K562 (cell line): ENCODE data around the gene ISG20L2. TPM values are rescaled to one million over a fixed set of nuclear protein-coding genes. Genes with fewer than 3 reads are reported as not detected.

ENCODE experiments used
- CEBPB ChIP-seq: fragments of 450-650 bp; IDR thresholded peaks from 2 replicates; pipeline ENCODE4 v1.6.1; 2016; ENCODE audit warnings: missing genetic modification characterization, missing compliant biosample characterization
- ESRRB ChIP-seq: fragments of 250-450 bp; sonication (Bioruptor Pico); IDR thresholded peaks from 2 replicates; pipeline ENCODE4 v1.5.0; 2020; ENCODE audit warnings: mild to moderate bottlenecking, moderate library complexity, borderline replicate concordance
- HNRNPL ChIP-seq: fragments of 200-400 bp; formaldehyde crosslinking; IDR thresholded peaks from 2 replicates; pipeline ENCODE4 v1.6.1; 2017; ENCODE audit warnings: low read depth, mild to moderate bottlenecking, low read length
- MCM7 ChIP-seq, 2 experiments: fragments of 450-650 bp; IDR thresholded peaks; 2 replicates each; pipeline ENCODE4 v1.6.1; 2016 to 2018
- PHB2 ChIP-seq: fragments of 450-650 bp; IDR thresholded peaks from 2 replicates; pipeline ENCODE4 v1.6.1; 2017; ENCODE audit warnings: low read depth
- SMARCE1 ChIP-seq: fragments of 450-650 bp; IDR thresholded peaks from 2 replicates; pipeline ENCODE4 v1.7.1; 2016; ENCODE audit warnings: mild to moderate bottlenecking
- TBL1XR1 ChIP-seq, 2 experiments: IDR thresholded peaks; 2 replicates each; pipeline ENCODE4 v1.6.1; 2012; ENCODE audit warnings: improper control_type of control experiment in 2 of 2, low read length in 2 of 2, mild to moderate bottlenecking in 1 of 2
- ZBED1 ChIP-seq: IDR thresholded peaks from 2 replicates; pipeline ENCODE4 v1.6.1; 2014
- ZFPM2 ChIP-seq: fragments of 250-450 bp; sonication (Bioruptor Pico); IDR thresholded peaks from 2 replicates; pipeline ENCODE4 v1.5.1; 2022; ENCODE audit warnings: mild to moderate bottlenecking
- ZNF217 ChIP-seq: sonication (generic); formaldehyde crosslinking; IDR thresholded peaks from 2 replicates; pipeline ENCODE4 v1.8.0; 2022; ENCODE audit warnings: mild to moderate bottlenecking, missing genetic modification reagents
- ZNF224 ChIP-seq: sonication (generic); formaldehyde crosslinking; IDR thresholded peaks from 2 replicates; pipeline ENCODE4 v1.8.0; 2022; ENCODE audit warnings: mild to moderate bottlenecking, missing genetic modification reagents
- ZNF589 ChIP-seq: fragments of 200-800 bp; sonication (Bioruptor generic); IDR thresholded peaks from 2 replicates; pipeline ENCODE4 v1.6.1; 2016; ENCODE audit warnings: low read depth, missing genetic modification characterization, missing compliant biosample characterization
- ZNF696 ChIP-seq: fragments of 250-450 bp; sonication (Bioruptor Pico); conservative IDR thresholded peaks from 2 replicates; pipeline ENCODE4 v1.4.0; 2020; ENCODE audit warnings: mild to moderate bottlenecking, moderate library complexity
- polyA plus RNA-seq, 8 experiments: library from polyadenylated mRNA; depleted of rRNA in 4 of 8; stranded (reverse) in 5 of 8; unstranded in 3 of 8; fragments of >200 nt; fragmentation: Nextera tagmentation in 2 of 8; fragmentation: Illumina TruSeq in 1 of 8; extraction: Ambion mirVana in 2 of 8; extraction: Trizol in 1 of 8; gene quantifications; 2 replicates each; pipeline versions ENCODE4 v1.2.1 to v1.2.3, GENCODE V29; 2011 to 2014; ENCODE audit warnings: inconsistent platforms in 1 of 8, missing spikeins in 1 of 8
- total RNA-seq, 7 experiments: library from RNA; depleted of rRNA in 6 of 7; stranded (reverse); fragments of >200 nt in 6 of 7; fragmentation: Illumina TruSeq in 2 of 7; extraction: Trizol in 2 of 7; gene quantifications; 2 replicates each; pipeline versions ENCODE4 v1.2.1 to v1.2.3, GENCODE V29; 2011 to 2021; ENCODE audit warnings: low replicate concordance in 1 of 7
- TF ChIP-seq, protein P1 (sequence below): fragments of 250-450 bp; sonication (Bioruptor Pico); IDR thresholded peaks from 2 replicates; pipeline ENCODE4 v1.5.0; 2021
- TF ChIP-seq, protein P2 (sequence below): fragments of 250-450 bp; sonication (Bioruptor Pico); IDR thresholded peaks from 2 replicates; pipeline ENCODE4 v1.8.0; 2021; ENCODE audit warnings: borderline replicate concordance, mild to moderate bottlenecking, moderate library complexity; ENCODE audit not compliant: poor library complexity, severe bottlenecking
- TF ChIP-seq, protein P3 (sequence below): fragments of 250-450 bp; sonication (Bioruptor Pico); IDR thresholded peaks from 2 replicates; pipeline ENCODE4 v1.8.0; 2022; ENCODE audit warnings: moderate library complexity, mild to moderate bottlenecking, inconsistent platforms
- TF ChIP-seq, protein P4 (sequence below), 2 experiments: fragments of 450-650 bp; IDR thresholded peaks; 2 replicates each; pipeline ENCODE4 v1.6.1; 2016
- TF ChIP-seq, protein P5 (sequence below): fragments of 450-650 bp; IDR thresholded peaks from 2 replicates; pipeline ENCODE4 v1.6.1; 2017; ENCODE audit warnings: mild to moderate bottlenecking, moderate library complexity
- TF ChIP-seq, protein P6 (sequence below): sonication (generic); IDR thresholded peaks from 2 replicates; pipeline ENCODE4 v1.6.1; 2016
- TF ChIP-seq, protein P7 (sequence below): sonication (generic); formaldehyde crosslinking; IDR thresholded peaks from 2 replicates; pipeline ENCODE4 v1.8.1; 2023; ENCODE audit warnings: mild to moderate bottlenecking, missing genetic modification reagents
- TF ChIP-seq, protein P8 (sequence below): fragments of 250-450 bp; sonication (Bioruptor Pico); IDR thresholded peaks from 2 replicates; pipeline ENCODE4 v1.5.0; 2021

Gene ISG20L2
- total and polyA plus RNA-seq, 9 of the 15 experiments (the other 6 are each of a cell fraction or from before 2014, with no cell fraction given) = 21.3 to 130 (median 50.3) TPM

DNA sequence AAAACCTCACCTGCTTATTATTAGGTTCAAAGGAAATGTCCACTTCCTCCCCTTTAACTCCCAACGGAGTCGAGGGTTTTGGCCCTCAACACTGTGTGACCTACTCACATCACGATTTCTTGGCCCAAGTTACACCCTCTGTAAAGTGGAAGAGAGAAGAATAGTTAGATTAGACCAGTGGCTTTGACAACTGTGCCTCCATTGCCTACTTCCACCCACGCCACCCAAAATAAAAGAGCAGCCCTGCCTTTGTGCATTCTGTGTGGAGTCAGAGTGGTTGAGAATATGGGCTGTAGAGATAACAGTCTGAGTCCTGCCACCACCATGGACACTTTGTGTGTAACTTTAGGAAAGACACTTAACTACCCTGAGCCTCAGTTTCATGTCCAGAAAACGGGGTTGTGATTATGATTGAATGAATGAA is 27.0 kb upstream of the ISG20L2 start (continued):
- TF ChIP-seq, protein P1, sequence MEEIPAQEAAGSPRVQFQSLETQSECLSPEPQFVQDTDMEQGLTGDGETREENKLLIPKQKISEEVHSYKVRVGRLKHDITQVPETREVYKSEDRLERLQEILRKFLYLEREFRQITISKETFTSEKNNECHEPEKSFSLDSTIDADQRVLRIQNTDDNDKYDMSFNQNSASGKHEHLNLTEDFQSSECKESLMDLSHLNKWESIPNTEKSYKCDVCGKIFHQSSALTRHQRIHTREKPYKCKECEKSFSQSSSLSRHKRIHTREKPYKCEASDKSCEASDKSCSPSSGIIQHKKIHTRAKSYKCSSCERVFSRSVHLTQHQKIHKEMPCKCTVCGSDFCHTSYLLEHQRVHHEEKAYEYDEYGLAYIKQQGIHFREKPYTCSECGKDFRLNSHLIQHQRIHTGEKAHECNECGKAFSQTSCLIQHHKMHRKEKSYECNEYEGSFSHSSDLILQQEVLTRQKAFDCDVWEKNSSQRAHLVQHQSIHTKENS (CRISPR knock-in tag) = no peak
- TF ChIP-seq, protein P2, sequence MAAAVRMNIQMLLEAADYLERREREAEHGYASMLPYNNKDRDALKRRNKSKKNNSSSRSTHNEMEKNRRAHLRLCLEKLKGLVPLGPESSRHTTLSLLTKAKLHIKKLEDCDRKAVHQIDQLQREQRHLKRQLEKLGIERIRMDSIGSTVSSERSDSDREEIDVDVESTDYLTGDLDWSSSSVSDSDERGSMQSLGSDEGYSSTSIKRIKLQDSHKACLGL (CRISPR knock-in tag) = peak; percentile 58
- no peak for TF ChIP-seq HNRNPL
- TF ChIP-seq MCM7 (IDR thresholded peaks at IDR 0.05) = no peak
- TF ChIP-seq ZNF696 (CRISPR knock-in tag) = no peak
- no peak for TF ChIP-seq TBL1XR1 (IDR thresholded peaks at IDR 0.05; ENCODE audit: low read length in 2 of 2)
- TF ChIP-seq CEBPB (tag) = no peak
- TF ChIP-seq ZBED1 = no peak
- no peak for TF ChIP-seq PHB2
- TF ChIP-seq, protein P3, sequence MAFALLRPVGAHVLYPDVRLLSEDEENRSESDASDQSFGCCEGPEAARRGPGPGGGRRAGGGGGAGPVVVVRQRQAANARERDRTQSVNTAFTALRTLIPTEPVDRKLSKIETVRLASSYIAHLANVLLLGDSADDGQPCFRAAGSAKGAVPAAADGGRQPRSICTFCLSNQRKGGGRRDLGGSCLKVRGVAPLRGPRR = peak; percentile 88; the same call in 1 of the 2 replicates
- no peak for TF ChIP-seq ZNF224
- TF ChIP-seq, protein P4, sequence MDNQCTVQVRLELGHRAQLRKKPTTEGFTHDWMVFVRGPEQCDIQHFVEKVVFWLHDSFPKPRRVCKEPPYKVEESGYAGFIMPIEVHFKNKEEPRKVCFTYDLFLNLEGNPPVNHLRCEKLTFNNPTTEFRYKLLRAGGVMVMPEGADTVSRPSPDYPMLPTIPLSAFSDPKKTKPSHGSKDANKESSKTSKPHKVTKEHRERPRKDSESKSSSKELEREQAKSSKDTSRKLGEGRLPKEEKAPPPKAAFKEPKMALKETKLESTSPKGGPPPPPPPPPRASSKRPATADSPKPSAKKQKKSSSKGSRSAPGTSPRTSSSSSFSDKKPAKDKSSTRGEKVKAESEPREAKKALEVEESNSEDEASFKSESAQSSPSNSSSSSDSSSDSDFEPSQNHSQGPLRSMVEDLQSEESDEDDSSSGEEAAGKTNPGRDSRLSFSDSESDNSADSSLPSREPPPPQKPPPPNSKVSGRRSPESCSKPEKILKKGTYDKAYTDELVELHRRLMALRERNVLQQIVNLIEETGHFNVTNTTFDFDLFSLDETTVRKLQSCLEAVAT (IDR thresholded peaks at IDR 0.05) = no peak
- no peak for TF ChIP-seq ESRRB
- TF ChIP-seq, protein P5, sequence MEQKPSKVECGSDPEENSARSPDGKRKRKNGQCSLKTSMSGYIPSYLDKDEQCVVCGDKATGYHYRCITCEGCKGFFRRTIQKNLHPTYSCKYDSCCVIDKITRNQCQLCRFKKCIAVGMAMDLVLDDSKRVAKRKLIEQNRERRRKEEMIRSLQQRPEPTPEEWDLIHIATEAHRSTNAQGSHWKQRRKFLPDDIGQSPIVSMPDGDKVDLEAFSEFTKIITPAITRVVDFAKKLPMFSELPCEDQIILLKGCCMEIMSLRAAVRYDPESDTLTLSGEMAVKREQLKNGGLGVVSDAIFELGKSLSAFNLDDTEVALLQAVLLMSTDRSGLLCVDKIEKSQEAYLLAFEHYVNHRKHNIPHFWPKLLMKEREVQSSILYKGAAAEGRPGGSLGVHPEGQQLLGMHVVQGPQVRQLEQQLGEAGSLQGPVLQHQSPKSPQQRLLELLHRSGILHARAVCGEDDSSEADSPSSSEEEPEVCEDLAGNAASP = no peak
- TF ChIP-seq, protein P6, sequence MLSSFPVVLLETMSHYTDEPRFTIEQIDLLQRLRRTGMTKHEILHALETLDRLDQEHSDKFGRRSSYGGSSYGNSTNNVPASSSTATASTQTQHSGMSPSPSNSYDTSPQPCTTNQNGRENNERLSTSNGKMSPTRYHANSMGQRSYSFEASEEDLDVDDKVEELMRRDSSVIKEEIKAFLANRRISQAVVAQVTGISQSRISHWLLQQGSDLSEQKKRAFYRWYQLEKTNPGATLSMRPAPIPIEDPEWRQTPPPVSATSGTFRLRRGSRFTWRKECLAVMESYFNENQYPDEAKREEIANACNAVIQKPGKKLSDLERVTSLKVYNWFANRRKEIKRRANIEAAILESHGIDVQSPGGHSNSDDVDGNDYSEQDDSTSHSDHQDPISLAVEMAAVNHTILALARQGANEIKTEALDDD = peak; percentile 82
- no peak for TF ChIP-seq ZNF217
- TF ChIP-seq, protein P7, sequence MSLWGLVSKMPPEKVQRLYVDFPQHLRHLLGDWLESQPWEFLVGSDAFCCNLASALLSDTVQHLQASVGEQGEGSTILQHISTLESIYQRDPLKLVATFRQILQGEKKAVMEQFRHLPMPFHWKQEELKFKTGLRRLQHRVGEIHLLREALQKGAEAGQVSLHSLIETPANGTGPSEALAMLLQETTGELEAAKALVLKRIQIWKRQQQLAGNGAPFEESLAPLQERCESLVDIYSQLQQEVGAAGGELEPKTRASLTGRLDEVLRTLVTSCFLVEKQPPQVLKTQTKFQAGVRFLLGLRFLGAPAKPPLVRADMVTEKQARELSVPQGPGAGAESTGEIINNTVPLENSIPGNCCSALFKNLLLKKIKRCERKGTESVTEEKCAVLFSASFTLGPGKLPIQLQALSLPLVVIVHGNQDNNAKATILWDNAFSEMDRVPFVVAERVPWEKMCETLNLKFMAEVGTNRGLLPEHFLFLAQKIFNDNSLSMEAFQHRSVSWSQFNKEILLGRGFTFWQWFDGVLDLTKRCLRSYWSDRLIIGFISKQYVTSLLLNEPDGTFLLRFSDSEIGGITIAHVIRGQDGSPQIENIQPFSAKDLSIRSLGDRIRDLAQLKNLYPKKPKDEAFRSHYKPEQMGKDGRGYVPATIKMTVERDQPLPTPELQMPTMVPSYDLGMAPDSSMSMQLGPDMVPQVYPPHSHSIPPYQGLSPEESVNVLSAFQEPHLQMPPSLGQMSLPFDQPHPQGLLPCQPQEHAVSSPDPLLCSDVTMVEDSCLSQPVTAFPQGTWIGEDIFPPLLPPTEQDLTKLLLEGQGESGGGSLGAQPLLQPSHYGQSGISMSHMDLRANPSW (CRISPR knock-in tag) = no peak
- peak; percentile 47; the same call in 1 of the 2 replicates for TF ChIP-seq SMARCE1
- peak; percentile 76 for TF ChIP-seq ZNF589 (CRISPR knock-in tag)
- 0 out of 2 replicates have a peak, but pooled peaks have one; percentile 33 for TF ChIP-seq ZFPM2 (CRISPR knock-in tag)
- TF ChIP-seq, protein P8, sequence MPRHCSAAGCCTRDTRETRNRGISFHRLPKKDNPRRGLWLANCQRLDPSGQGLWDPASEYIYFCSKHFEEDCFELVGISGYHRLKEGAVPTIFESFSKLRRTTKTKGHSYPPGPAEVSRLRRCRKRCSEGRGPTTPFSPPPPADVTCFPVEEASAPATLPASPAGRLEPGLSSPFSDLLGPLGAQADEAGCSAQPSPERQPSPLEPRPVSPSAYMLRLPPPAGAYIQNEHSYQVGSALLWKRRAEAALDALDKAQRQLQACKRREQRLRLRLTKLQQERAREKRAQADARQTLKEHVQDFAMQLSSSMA = no peak
